Osteoblast (primary cell): ENCODE measurements around the gene FAM20C. TPM values are rescaled to one million over a fixed set of nuclear protein-coding genes. Genes with fewer than 3 reads are reported as not detected.

Source experiments
- DNase-seq: peaks from one replicate; pipeline ENCODE4 v3.0.0; 2011; ENCODE audit warnings: low spot score, mixed read lengths; ENCODE audit not compliant: insufficient read length; ENCODE audit errors: missing footprints
- H2AFZ ChIP-seq: 2 replicates; pipeline ENCODE4 v1.6.0; 2011; ENCODE audit warnings: mild to moderate bottlenecking, low read length
- H3K27ac ChIP-seq: 2 replicates; pipeline ENCODE4 v1.5.1; 2011; ENCODE audit warnings: mild to moderate bottlenecking, low read depth, low read length, moderate library complexity
- H3K27me3 ChIP-seq: 2 replicates; pipeline ENCODE4 v1.6.0; 2012; ENCODE audit warnings: mild to moderate bottlenecking, control low read depth, inconsistent platforms, low read length, moderate library complexity; ENCODE audit not compliant: insufficient read depth
- H3K36me3 ChIP-seq: 2 replicates; pipeline ENCODE4 v1.5.1; 2011; ENCODE audit warnings: mild to moderate bottlenecking, low read length, control low read depth, moderate library complexity; ENCODE audit not compliant: insufficient read depth
- H3K4me1 ChIP-seq: 2 replicates; pipeline ENCODE4 v1.5.1; 2011; ENCODE audit warnings: mild to moderate bottlenecking, low read length, control low read depth, moderate library complexity; ENCODE audit not compliant: insufficient read depth
- H3K4me2 ChIP-seq: 2 replicates; pipeline ENCODE4 v1.6.0; 2011; ENCODE audit warnings: mild to moderate bottlenecking, low read length; ENCODE audit not compliant: insufficient read depth
- H3K4me3 ChIP-seq: fragments of 200-600 bp; sonication (generic); 3 replicates; pipeline ENCODE4 v1.5.1; 2012; ENCODE audit warnings: mild to moderate bottlenecking, low read length, inconsistent platforms; ENCODE audit not compliant: insufficient read depth
- H3K79me2 ChIP-seq: 2 replicates; pipeline ENCODE4 v1.6.0; 2012; ENCODE audit warnings: mild to moderate bottlenecking, low read length, control low read depth, inconsistent platforms; ENCODE audit not compliant: insufficient read depth
- H3K9me3 ChIP-seq: 2 replicates; pipeline ENCODE4 v1.5.1; 2011; ENCODE audit warnings: low read depth, low read length, control low read depth
- H4K20me1 ChIP-seq: 2 replicates; pipeline ENCODE4 v1.6.0; 2012; ENCODE audit warnings: mild to moderate bottlenecking, low read length, control low read depth; ENCODE audit not compliant: insufficient read depth
- total RNA-seq: library from RNA; depleted of rRNA; stranded (reverse); fragments of >200 nt; gene quantifications from 2 replicates; pipeline ENCODE4 v1.2.3, GENCODE V29; 2012
- TF ChIP-seq, protein P1 (sequence below): IDR thresholded peaks from 2 replicates; pipeline ENCODE4 v1.5.1; 2011; ENCODE audit warnings: mild to moderate bottlenecking, low read depth, low read length, moderate library complexity; ENCODE audit errors: extremely low read depth

FAM20C gene
- total RNA-seq, 1 donor = 46.0 TPM

DNA sequence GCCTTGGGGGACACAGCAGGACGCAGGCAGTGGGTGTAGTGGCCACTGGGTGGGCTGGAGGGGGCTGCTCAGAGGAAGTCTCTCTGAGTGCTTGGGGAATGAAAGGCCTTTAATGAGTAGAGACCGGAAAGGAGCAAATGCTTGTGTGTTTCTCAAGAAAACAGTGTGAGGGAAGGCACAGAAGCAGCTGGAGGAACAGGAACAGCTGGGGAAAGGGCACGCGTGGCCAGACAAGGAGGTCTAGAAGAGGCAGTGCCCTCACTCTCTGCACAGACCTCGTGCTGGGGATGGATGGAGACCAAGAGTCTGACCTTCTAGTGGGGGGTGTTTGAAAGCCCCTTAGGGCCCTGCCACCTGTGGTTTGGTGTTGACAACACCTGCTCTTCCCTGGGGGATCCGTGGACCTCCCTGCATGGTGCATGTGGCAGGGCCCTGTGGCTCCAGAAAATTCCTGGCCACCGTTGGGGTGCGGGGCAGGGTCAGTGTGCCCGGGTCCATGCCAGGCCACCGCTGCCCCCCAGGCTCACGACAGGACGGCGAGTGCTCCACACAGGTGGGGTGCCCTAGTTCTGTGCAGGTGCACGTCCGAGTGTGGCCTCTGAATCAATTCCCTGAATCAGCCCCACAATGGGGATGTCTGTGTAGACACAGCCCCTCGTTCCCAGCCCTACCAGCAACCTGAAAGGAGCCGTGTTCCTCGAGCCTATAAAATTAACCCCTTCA, 25.9 kb upstream of the FAM20C start:
- Histone ChIP-seq H3K4me3 (no peak overlapping the region), H4K20me1 (no peaks in the 10 kb centered on the region)
- peak; percentile 54 for DNase-seq

DNA sequence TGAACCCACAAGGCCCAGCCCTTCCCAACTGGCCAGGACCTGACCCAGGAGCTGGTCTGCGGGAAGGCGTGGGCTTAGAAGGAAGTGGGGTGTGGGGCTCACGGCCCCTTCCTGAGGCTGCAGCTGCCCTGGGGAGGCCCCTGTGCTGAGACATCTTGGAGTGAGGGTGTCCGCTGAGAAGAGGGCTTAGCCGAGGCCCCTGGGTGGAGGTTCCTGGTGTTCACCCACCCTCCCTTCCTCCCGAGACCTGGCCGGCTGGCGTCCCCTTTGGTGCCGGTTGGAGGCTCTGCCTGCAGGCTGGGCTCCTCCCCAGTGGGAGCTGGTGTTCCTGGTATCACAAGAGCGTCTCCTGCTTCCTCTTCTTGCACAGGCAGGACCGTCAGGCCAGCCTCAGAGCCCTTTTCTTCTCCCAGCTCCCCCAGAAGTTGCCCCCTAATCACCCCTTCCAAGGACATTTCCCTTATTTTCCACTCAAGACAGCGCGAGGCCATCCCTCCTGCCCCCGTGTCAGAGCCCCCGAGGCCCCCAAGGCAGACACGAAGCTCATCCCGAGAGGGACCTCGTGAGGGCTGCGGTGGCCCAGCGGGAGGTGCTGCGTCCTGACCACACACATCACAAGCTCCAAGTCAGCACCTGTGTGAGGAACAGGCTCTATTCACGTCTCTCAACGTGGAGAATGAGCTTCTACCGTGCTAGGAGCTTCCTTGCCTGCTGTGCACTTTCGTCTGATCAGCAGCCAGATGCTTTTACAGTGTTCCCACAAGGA, 25.1 kb upstream of the FAM20C start:
- Histone ChIP-seq H3K9me3 (no peaks in the 10 kb centered on the region), H3K27me3 (peaks cover 21% of the 10 kb centered on the region), H3K4me2 (no peak overlapping the region), H3K79me2 (no peaks in the 10 kb centered on the region), H3K4me1 (peaks cover 4% of the 10 kb centered on the region), H2AFZ (no peak overlapping the region), H3K36me3 (no peaks in the 10 kb centered on the region), H4K20me1 (no peaks in the 10 kb centered on the region), H3K4me3 (no peak overlapping the region), H3K27ac (no peak overlapping the region)
- DNase-seq = peak; percentile 71
- TF ChIP-seq, protein P1, sequence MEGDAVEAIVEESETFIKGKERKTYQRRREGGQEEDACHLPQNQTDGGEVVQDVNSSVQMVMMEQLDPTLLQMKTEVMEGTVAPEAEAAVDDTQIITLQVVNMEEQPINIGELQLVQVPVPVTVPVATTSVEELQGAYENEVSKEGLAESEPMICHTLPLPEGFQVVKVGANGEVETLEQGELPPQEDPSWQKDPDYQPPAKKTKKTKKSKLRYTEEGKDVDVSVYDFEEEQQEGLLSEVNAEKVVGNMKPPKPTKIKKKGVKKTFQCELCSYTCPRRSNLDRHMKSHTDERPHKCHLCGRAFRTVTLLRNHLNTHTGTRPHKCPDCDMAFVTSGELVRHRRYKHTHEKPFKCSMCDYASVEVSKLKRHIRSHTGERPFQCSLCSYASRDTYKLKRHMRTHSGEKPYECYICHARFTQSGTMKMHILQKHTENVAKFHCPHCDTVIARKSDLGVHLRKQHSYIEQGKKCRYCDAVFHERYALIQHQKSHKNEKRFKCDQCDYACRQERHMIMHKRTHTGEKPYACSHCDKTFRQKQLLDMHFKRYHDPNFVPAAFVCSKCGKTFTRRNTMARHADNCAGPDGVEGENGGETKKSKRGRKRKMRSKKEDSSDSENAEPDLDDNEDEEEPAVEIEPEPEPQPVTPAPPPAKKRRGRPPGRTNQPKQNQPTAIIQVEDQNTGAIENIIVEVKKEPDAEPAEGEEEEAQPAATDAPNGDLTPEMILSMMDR = no peak

More for the DNA sequence above, 25.9 kb upstream of the FAM20C start:
- Histone ChIP-seq H2AFZ (no peak overlapping the region), H3K9me3 (no peaks in the 10 kb centered on the region), H3K4me1 (peaks cover 4% of the 10 kb centered on the region), H3K36me3 (no peaks in the 10 kb centered on the region), H3K27ac (no peak overlapping the region), H3K27me3 (peaks cover 28% of the 10 kb centered on the region), H3K79me2 (no peaks in the 10 kb centered on the region), H3K4me2 (no peak overlapping the region)
- TF ChIP-seq, protein P1 = no peak

DNA sequence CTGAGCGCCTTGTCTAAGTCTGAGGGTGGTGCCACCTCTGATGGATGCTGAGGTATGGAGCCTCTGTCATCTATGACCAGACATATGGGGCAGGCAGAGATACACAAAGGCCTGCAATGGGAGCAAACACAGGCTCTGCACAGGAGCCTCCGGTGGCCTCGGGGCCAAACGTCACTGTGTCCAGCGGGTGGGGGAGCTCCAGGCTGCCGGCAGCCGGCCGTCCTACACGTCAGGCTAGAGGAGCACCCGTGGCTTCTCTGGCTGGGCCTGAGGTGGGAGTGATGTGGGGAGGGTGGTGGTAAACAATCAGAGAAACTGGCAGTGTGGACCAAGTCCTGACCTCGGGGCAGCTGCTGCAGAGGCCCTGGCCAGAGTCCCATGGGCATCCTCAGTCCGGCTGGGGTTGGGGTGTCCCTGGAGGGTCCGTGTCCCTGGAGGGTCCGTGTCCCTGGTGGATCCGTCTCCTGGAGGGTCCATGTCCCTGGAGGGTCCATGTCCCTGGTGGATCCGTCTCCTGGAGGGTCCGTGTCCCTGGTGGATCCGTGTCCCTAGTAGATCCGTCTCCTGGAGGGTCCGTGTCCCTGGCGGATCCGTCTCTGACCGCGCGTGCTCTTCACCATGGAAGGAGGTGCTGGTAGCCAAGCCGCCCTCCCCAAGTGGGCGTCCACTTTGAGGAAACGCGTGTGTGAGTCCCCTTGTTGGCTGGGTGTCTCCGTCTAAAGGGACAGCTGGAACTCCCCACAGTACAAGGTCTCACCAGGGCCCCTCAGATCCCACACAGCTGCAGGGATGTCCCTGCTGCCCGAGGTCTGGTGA, 24.2 kb upstream of the FAM20C start:
- peaks cover 12% of the 10 kb centered on the region for H3K27me3 ChIP-seq
- no peaks in the 10 kb centered on the region for H4K20me1 ChIP-seq

More for the DNA sequence above, 24.2 kb upstream of the FAM20C start:
- H3K27ac ChIP-seq = no peak overlapping the region
- no peak overlapping the region for H3K4me3 ChIP-seq
- H3K9me3 ChIP-seq = no peaks in the 10 kb centered on the region
- no peaks in the 10 kb centered on the region for H3K79me2 ChIP-seq
- no peak overlapping the region for H2AFZ ChIP-seq
- H3K36me3 ChIP-seq = no peaks in the 10 kb centered on the region
- H3K4me1 ChIP-seq = no peaks in the 10 kb centered on the region
- TF ChIP-seq, protein P1 = no peak
- peak; percentile 80 for DNase-seq
- no peak overlapping the region for H3K4me2 ChIP-seq
